Measurements from ENCODE around the gene MFAP3. TPM values are rescaled to one million over a fixed set of nuclear protein-coding genes. Genes with fewer than 3 reads are reported as not detected.
"Not testable (repeated sequence)": the region's sequence is repeated elsewhere in the genome, so short reads cannot be mapped to it uniquely, and the experiment has no call there.

Gene MFAP3
- total RNA-seq, 2 experiments from 2014 or later = 26.3 to 28.7 TPM

DNA sequence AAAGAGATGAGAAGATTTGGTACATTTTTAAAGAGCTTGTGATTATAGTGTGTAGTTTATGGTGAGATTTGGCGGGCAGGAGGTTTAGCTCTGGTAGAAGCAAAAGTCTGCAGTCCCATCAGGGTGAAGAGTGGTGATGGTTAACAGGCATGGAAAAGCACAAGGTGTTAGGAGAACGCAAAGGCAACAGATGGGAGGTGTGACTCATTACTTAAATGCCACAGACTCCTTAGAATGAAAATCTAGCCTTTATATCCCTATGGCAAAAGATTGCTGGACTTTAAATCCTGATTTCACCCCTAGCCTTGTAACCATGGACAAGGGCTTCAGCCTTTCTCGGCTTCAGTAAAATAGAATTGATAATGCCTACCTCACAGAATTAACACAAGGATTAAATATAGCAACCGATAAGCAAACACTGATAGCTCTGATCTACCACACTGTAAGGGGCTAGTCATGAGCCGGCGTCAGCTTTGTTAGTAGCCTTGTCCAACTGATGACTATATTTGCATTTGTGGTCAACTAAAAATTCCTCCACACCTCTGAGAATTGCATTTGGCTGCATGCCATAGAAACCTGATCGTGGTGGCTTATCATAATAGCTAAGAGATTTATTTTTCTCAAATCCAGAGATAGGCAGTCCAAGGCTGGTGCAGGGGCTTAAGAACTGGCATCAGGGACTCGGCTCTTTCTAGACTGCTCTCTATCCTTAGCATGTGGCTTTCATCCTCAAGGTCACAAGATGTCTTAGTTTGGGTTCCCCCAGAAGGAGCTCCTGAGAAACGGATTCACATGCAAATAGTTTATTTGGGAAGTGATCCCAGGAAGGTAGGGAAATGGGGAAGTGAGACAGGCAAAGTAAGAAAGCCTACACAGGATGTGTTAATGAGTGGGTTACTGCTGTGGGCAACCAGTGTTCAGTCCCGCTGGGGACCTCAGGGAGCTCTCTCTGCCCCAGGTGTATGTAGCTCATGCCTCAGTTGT, 19.6 kb downstream of the MFAP3 start:
- H3K27me3 Mint-ChIP-seq = no peaks in the 10 kb centered on the region
- ChIA-PET POLR2A (no interaction called here), CTCF (interaction anchor here (1.0 to 3.9 kb wide), 9 partner anchors 8 to 317 kb away, joined by 3 to 23 read pairs (median 3); no protein-coding TSS in a partner anchor)
- peaks cover 18% of the 10 kb centered on the region for H3K36me3 Mint-ChIP-seq (ENCODE audit: low read depth)
- H3K27ac Mint-ChIP-seq = no peak overlapping the region
- no peak for DNase-seq
- H3K4me3 Mint-ChIP-seq = no peak overlapping the region
- no peaks in the 10 kb centered on the region for H3K9me3 Mint-ChIP-seq
- H3K4me1 Mint-ChIP-seq = peaks cover 18% of the 10 kb centered on the region

- H3K4me3 Mint-ChIP-seq = no peak overlapping the region
- POLR2A ChIA-PET = no interaction called here
- peaks cover 11% of the 10 kb centered on the region for H3K36me3 Mint-ChIP-seq (ENCODE audit: low read depth)
- H3K27me3 Mint-ChIP-seq = no peaks in the 10 kb centered on the region
- no peak overlapping the region for H3K27ac Mint-ChIP-seq
- DNase-seq = no peak
- CTCF ChIA-PET = interaction anchor here (1.0 to 3.9 kb wide), 7 partner anchors 9 to 316 kb away, joined by 3 to 23 read pairs (median 3); no protein-coding TSS in a partner anchor
- H3K9me3 Mint-ChIP-seq = no peaks in the 10 kb centered on the region
- peaks cover 18% of the 10 kb centered on the region for H3K4me1 Mint-ChIP-seq
These were observed 20.3 kb downstream of the MFAP3 start for GRCh38 chr5:154059039-154059430.

DNA sequence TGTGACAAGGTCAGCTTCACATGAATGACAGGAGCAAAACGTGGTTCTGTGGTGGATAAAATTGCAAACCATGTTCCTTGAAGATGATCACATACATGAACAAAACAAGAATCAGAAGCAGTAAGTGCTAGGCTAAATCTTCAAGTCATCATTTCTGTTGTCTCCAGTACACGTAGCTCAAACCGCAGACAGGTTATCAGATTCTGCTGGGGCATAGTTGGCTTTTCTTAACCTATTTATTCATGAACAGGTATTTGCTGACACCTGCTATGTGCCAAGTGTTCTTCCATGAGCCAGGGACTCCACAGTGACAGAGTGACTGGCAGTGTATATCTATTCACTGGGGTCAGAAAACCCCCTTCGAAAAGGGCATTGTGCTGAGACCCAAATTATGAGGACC, 20.8 kb downstream of the MFAP3 start:
- CTCF ChIA-PET = interaction anchor here (1.0 to 3.9 kb wide), 6 partner anchors 9 to 315 kb away, joined by 3 to 23 read pairs (median 3); no protein-coding TSS in a partner anchor
- Mint-ChIP-seq H3K4me3 (no peak overlapping the region), H3K36me3 (ENCODE audit: low read depth) (peaks cover 8% of the 10 kb centered on the region), H3K9me3 (no peaks in the 10 kb centered on the region), H3K4me1 (peaks cover 18% of the 10 kb centered on the region), H3K27me3 (no peaks in the 10 kb centered on the region), H3K27ac (no peak overlapping the region)
- POLR2A ChIA-PET = no interaction called here
- DNase-seq = no peak

- no peak for DNase-seq
- ChIA-PET CTCF (interaction anchor here (3.6 to 3.9 kb wide), 2 partner anchors 8 to 12 kb away, joined by 16 to 23 read pairs; no protein-coding TSS in a partner anchor), POLR2A (no interaction called here)
- Mint-ChIP-seq H3K4me1 (peaks cover 17% of the 10 kb centered on the region), H3K36me3 (ENCODE audit: low read depth) (peaks cover 3% of the 10 kb centered on the region), H3K4me3 (no peak overlapping the region), H3K9me3 (no peaks in the 10 kb centered on the region), H3K27ac (no peak overlapping the region), H3K27me3 (no peaks in the 10 kb centered on the region)
These were observed 21.8 kb downstream of the MFAP3 start for GRCh38 chr5:154060606-154061005.

DNA sequence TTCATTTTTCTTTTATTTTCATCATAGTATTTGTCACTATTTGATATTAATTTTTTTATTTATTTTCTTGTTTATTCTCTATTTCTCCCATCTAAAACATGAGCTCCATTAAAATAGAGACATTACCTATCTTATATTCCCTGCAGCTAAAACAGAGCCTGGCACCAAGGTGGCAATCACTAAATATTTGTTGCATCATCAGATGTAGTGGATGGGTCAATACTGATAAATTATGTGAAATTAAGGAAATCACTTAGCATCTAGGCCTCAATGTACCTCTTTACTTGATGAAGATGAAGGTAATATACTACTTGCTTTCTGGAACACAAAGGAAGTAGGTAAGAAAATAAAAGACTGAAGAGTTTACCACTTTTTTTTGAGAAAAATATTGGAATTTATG, 24.6 kb downstream of the MFAP3 start:
- no peak for DNase-seq
- Mint-ChIP-seq H3K9me3 (no peaks in the 10 kb centered on the region), H3K4me3 (no peak overlapping the region), H3K4me1 (peaks cover 13% of the 10 kb centered on the region), H3K27ac (no peak overlapping the region), H3K27me3 (no peaks in the 10 kb centered on the region), H3K36me3 (ENCODE audit: low read depth) (no peaks in the 10 kb centered on the region)
- POLR2A ChIA-PET = no interaction called here
- CTCF ChIA-PET = interaction anchor here (0.7 to 2.3 kb wide), 6 partner anchors 9 to 941 kb away, joined by 3 to 14 read pairs (median 4); no protein-coding TSS in a partner anchor

DNA sequence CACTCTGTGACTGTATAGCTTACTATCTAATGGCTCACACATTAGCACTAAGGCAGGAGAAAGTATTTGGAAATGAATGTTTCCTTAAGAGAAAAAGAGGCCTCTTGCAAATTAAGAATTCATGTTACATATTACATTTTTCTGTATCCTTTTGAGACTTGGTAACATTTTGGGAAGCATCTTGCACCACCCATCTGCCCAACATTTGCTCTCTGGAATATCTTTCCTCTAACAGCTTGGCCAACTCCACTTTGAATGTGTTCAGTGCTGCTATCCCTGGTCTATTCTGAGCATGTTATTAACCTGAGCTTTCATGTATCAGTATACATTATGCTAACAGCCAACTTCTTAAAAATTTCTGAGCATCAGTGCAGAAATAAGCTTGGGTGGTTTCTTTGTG, 27.2 kb downstream of the MFAP3 start:
- Mint-ChIP-seq H3K36me3 (ENCODE audit: low read depth) (no peaks in the 10 kb centered on the region), H3K4me3 (no peak overlapping the region), H3K27me3 (no peaks in the 10 kb centered on the region), H3K4me1 (no peaks in the 10 kb centered on the region), H3K27ac (no peak overlapping the region), H3K9me3 (no peaks in the 10 kb centered on the region)
- ChIA-PET POLR2A (no interaction called here), CTCF (interaction anchor here (1.2 kb wide), 1 partner anchor 123 kb away, joined by 3 read pairs; no protein-coding TSS in a partner anchor)
- DNase-seq = no peak

- H3K9me3 Mint-ChIP-seq; POLR2A ChIA-PET; H3K36me3 Mint-ChIP-seq (ENCODE audit: low read depth); H3K4me3 Mint-ChIP-seq; DNase-seq; H3K27ac Mint-ChIP-seq; H3K27me3 Mint-ChIP-seq: not testable (repeated sequence)
- CTCF ChIA-PET = interaction anchor here (1.2 to 3.4 kb wide), 4 partner anchors 11 to 335 kb away, joined by 5 to 16 read pairs (median 8); no protein-coding TSS in a partner anchor
- peaks cover 35% of the 10 kb centered on the region for H3K4me1 Mint-ChIP-seq
These were observed 31.1 kb downstream of the MFAP3 start for GRCh38 chr5:154069854-154070253.

- Mint-ChIP-seq H3K36me3 (ENCODE audit: low read depth) (peaks cover 4% of the 10 kb centered on the region), H3K27ac (peak overlapping the region; percentile 14), H3K27me3 (no peaks in the 10 kb centered on the region), H3K4me1 (peaks cover 50% of the 10 kb centered on the region), H3K4me3 (no peak overlapping the region), H3K9me3 (peaks cover 3% of the 10 kb centered on the region)
- CTCF ChIA-PET = interaction anchor here (0.6 to 2.3 kb wide), 44 partner anchors 8 to 1539 kb away, joined by 3 to 23 read pairs (median 4); partner anchors contain the start of genes FAM114A2, GALNT10 and MFAP3
- POLR2A ChIA-PET = interaction anchor here (1.2 kb wide), 1 partner anchor 119 kb away, joined by 5 read pairs; the partner anchor contains the start of gene GALNT10
- DNase-seq = no peak
These were observed 33.1 kb downstream of the MFAP3 start for GRCh38 chr5:154071799-154072413.

- CTCF ChIA-PET = interaction anchor here (0.6 to 2.3 kb wide), 51 partner anchors 9 to 1540 kb away, joined by 3 to 23 read pairs (median 4); partner anchors contain the start of genes FAM114A2, GALNT10 and MFAP3
- H3K4me3 Mint-ChIP-seq = no peak overlapping the region
- peaks cover 54% of the 10 kb centered on the region for H3K4me1 Mint-ChIP-seq
- H3K9me3 Mint-ChIP-seq = peaks cover 5% of the 10 kb centered on the region
- H3K27ac Mint-ChIP-seq = peak overlapping the region; percentile 14
- POLR2A ChIA-PET = interaction anchor here (1.2 kb wide), 1 partner anchor 118 kb away, joined by 5 read pairs; the partner anchor contains the start of gene GALNT10
- no peaks in the 10 kb centered on the region for H3K27me3 Mint-ChIP-seq
- peaks cover 4% of the 10 kb centered on the region for H3K36me3 Mint-ChIP-seq (ENCODE audit: low read depth)
- DNase-seq = peak; percentile 89
These were observed 33.8 kb downstream of the MFAP3 start for GRCh38 chr5:154072414-154073171.

DNA sequence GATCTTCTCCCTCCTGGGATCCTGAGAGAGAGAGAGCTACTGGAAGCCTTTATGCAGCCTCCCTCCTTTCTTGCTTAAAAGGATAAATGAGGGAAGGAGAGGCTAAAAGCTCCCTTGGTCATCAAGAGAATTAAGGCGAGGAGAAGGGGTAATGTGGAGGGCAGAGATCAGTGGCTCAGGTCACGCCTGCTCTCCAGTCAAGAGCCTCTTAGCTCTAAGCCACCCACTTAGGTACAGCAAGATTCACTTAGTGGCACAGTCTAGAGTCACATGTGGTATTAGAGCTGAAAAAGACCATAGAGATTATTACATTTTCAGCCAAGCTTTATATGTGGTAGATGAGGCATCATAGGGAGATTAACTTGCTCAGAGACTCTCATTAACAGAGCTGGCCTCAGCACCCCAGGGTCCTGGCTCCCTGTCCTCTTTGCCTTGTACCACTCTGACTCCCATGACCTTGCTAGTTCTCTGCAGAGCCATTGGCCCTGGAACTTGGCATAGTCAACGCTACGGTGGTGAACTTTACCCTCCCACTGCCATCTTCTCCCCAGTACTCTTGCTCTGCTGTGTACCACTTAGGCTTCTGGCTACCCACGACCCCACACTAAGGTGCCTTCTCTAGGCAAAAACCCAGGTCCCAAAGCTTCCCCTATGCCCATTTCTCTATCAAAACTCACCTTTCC, 37.6 kb downstream of the MFAP3 start:
- no peaks in the 10 kb centered on the region for H3K27me3 Mint-ChIP-seq
- ChIA-PET POLR2A (interaction anchor here (1.4 kb wide), 1 partner anchor 113 kb away, joined by 5 read pairs; no protein-coding TSS in a partner anchor), CTCF (interaction anchor here (0.6 to 3.1 kb wide), 11 partner anchors 9 to 551 kb away, joined by 3 to 11 read pairs (median 4); no protein-coding TSS in a partner anchor)
- peaks cover 57% of the 10 kb centered on the region for H3K4me1 Mint-ChIP-seq
- H3K9me3 Mint-ChIP-seq = peaks cover 5% of the 10 kb centered on the region
- H3K36me3 Mint-ChIP-seq (ENCODE audit: low read depth) = peaks cover 4% of the 10 kb centered on the region
- no peak overlapping the region for H3K4me3 Mint-ChIP-seq
- H3K27ac Mint-ChIP-seq = peak overlapping the region; percentile 89
- no peak for DNase-seq

- H3K27ac Mint-ChIP-seq = peak overlapping the region; percentile 10
- H3K4me1 Mint-ChIP-seq = peaks cover 44% of the 10 kb centered on the region
- H3K27me3 Mint-ChIP-seq = no peaks in the 10 kb centered on the region
- peaks cover 5% of the 10 kb centered on the region for H3K9me3 Mint-ChIP-seq
- POLR2A ChIA-PET = no interaction called here
- peaks cover 4% of the 10 kb centered on the region for H3K36me3 Mint-ChIP-seq (ENCODE audit: low read depth)
- CTCF ChIA-PET = interaction anchor here (3.1 kb wide), 1 partner anchor 9 kb away, joined by 9 read pairs; no protein-coding TSS in a partner anchor
- no peak for DNase-seq
- H3K4me3 Mint-ChIP-seq = no peak overlapping the region
These were observed 38.9 kb downstream of the MFAP3 start for GRCh38 chr5:154077696-154078095.
